Right lobe of liver (tissue), 4 donors: ENCODE measurements around the gene CD1C.

Experiments used
- CTCF ChIP-seq, 4 donors: fragments of 200-600 bp in 3 of 4; fragments of 450-650 bp in 1 of 4; IDR thresholded peaks; one replicate each; pipeline versions ENCODE4 v1.5.1 to v1.8.0; 2016 to 2022; ENCODE audit warnings: antibody characterized with exemption in 4 of 4, mild to moderate bottlenecking in 2 of 4
- POLR2A ChIP-seq: fragments of 450-650 bp; IDR thresholded peaks from one replicate; pipeline ENCODE4 v1.6.1; 2017; ENCODE audit warnings: antibody characterized with exemption, mild to moderate bottlenecking
- donor health status: DM: no; HTN: no; CAD: no.
- donor health status: DM: no; HTN: no; CAD: no.
- donor health status: DM: no; HTN: yes; CAD: no.

DNA sequence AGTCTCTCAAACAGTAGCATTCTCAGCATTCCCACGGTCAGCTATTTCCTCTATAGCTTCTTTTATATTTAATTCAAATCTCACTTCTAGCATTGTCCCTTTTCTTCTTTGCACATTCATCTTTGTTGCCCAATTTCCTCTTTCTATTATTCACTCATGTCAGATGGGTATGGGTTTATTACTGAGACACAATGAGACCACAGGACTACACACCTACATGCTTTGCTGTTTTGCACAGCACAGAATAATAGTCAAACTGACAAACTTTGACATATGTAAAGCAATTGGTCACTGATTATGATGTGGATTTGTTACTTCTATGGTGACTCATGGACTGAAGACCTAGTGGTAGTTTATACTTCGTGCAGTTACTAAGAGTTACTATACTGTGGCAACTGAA lies 5.8 kb upstream of the CD1C start:
- TF ChIP-seq CTCF (IDR thresholded peaks at IDR 0.05): no peak
- no peak for TF ChIP-seq POLR2A
